ENCODE data around the gene QSOX2.

GRCh38 chr9:136287960-136288753, 42.5 kb upstream of the QSOX2 start:
- TF ChIP-seq CTCF (IDR thresholded peaks at IDR 0.05) (no peak), POLR2A (IDR thresholded peaks at IDR 0.05) (no peak), EP300 (IDR thresholded peaks at IDR 0.05) (no peak)
